Astrocyte (in vitro differentiated cells and primary cell): ENCODE results near the gene USP47. TPM values are rescaled to one million over a fixed set of nuclear protein-coding genes. Genes with fewer than 3 reads are reported as not detected.

ENCODE experiments used
- DNase-seq: peaks from one replicate; pipeline ENCODE4 v3.0.0-alpha.2; 2010; ENCODE audit warnings: low read depth
- FAIRE-seq: peaks from 2 replicates; lab custom pipeline; 2011; peaks lifted over from hg19 to GRCh38; lab: Jason Lieb, UNC
- H2AFZ ChIP-seq: 2 replicates; pipeline ENCODE4 v1.6.0; 2012; ENCODE audit warnings: low read depth, low read length, inconsistent platforms
- H3K27ac ChIP-seq: 2 replicates; pipeline ENCODE4 v1.5.1; 2011; ENCODE audit warnings: low read depth, low read length, inconsistent platforms
- H3K27me3 ChIP-seq: 2 replicates; pipeline ENCODE4 v1.6.0; 2011; ENCODE audit warnings: low read length, inconsistent platforms; ENCODE audit not compliant: insufficient read depth
- H3K36me3 ChIP-seq: 2 replicates; pipeline ENCODE4 v1.5.1; 2011; ENCODE audit warnings: low read length, inconsistent platforms; ENCODE audit not compliant: insufficient read depth
- H3K4me1 ChIP-seq: 2 replicates; pipeline ENCODE4 v1.5.1; 2011; ENCODE audit warnings: low read length, inconsistent platforms; ENCODE audit not compliant: insufficient read depth
- H3K4me2 ChIP-seq: 2 replicates; pipeline ENCODE4 v1.6.0; 2012; ENCODE audit warnings: low read length, inconsistent platforms
- H3K4me3 ChIP-seq: 2 replicates; pipeline ENCODE4 v1.5.1; 2011; ENCODE audit warnings: low read depth, mild to moderate bottlenecking, low read length, inconsistent platforms; ENCODE audit not compliant: insufficient read depth
- H3K79me2 ChIP-seq: 2 replicates; pipeline ENCODE4 v1.6.0; 2012; ENCODE audit warnings: mild to moderate bottlenecking, low read length, inconsistent platforms; ENCODE audit not compliant: insufficient read depth
- H3K9ac ChIP-seq: 2 replicates; pipeline ENCODE4 v1.6.0; 2012; ENCODE audit warnings: mild to moderate bottlenecking, low read length, inconsistent platforms
- H3K9me3 ChIP-seq: 2 replicates; pipeline ENCODE4 v1.5.1; 2012; ENCODE audit warnings: low read depth, mild to moderate bottlenecking, low read length, inconsistent platforms; ENCODE audit not compliant: insufficient read depth
- H4K20me1 ChIP-seq: 2 replicates; pipeline ENCODE4 v1.6.0; 2012; ENCODE audit warnings: low read length, inconsistent platforms; ENCODE audit not compliant: insufficient read depth
- H3K27ac Mint-ChIP-seq: one replicate; pipeline ENCODE4 v1.8.0; 2021; ENCODE audit warnings: mild to moderate bottlenecking, mixed read lengths; ENCODE audit not compliant: unreplicated experiment
- H3K27me3 Mint-ChIP-seq: one replicate; pipeline ENCODE4 v1.8.0; 2021; ENCODE audit warnings: low read depth, mixed read lengths; ENCODE audit not compliant: unreplicated experiment
- H3K36me3 Mint-ChIP-seq: one replicate; pipeline ENCODE4 v1.8.0; 2021; ENCODE audit warnings: low read depth, mixed read lengths; ENCODE audit not compliant: unreplicated experiment
- H3K4me1 Mint-ChIP-seq: one replicate; pipeline ENCODE4 v1.8.0; 2021; ENCODE audit warnings: low read depth, mixed read lengths; ENCODE audit not compliant: unreplicated experiment
- H3K4me3 Mint-ChIP-seq: one replicate; pipeline ENCODE4 v1.8.0; 2021; ENCODE audit warnings: mild to moderate bottlenecking, moderate library complexity, mixed read lengths; ENCODE audit not compliant: unreplicated experiment
- H3K9me3 Mint-ChIP-seq: one replicate; pipeline ENCODE4 v1.8.0; 2021; ENCODE audit warnings: mild to moderate bottlenecking, mixed read lengths; ENCODE audit not compliant: unreplicated experiment
- EZH2 ChIP-seq: IDR thresholded peaks from 2 replicates; pipeline ENCODE4 v1.6.1; 2012; ENCODE audit warnings: mild to moderate bottlenecking, low read length, inconsistent platforms; ENCODE audit not compliant: insufficient read depth
- total RNA-seq: library from RNA; stranded (reverse); gene quantifications from 2 replicates; pipeline ENCODE4 v1.2.1, GENCODE V29; 2021
- TF ChIP-seq, protein P1 (sequence below): IDR thresholded peaks from 2 replicates; pipeline ENCODE4 v1.5.1; 2011; ENCODE audit warnings: low read depth, mild to moderate bottlenecking, inconsistent platforms, low read length, moderate library complexity; ENCODE audit not compliant: insufficient read depth

USP47 gene
- total RNA-seq, 1 donor from 2014 or later = 49.5 TPM

DNA sequence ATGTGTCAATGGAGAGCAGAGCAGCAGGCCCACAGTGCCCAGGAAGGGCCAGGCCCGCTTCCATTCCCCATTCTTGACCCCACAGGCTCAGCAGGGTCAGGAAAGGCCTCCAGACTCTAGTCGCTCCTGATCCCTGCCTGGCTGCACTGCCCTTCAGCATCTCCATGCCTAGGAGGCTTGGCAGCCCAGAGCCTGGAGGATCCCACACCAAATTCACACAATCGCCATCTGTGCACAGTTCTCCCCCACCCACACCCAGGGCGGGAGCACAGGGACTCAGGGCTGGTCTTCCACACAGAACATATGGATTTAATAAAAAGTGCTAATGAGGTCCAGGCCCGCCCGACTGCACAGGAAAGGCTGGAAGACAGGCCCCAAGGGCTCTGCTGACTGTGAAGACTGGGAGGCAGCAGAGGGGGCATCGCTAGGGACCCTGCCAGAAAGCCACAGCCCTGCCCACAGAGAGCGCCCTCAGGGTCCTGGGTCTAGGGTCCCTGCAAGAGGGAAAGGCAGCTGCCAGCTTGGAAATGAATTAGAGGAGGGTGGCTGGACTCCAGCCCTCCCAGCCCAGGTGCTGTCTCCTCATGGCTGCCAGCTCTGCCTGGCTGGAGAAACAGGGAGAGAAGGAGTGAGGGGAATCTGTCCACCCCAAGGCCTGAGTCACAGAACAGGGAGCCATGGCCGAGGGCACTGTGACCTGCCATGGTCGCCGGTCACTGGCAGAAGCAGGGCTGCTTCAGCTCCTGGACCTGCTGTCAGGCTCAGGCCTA lies 126.9 kb downstream of the USP47 start:
- H3K27ac Mint-ChIP-seq = no peak overlapping the region
- no peak overlapping the region for H2AFZ ChIP-seq
- H3K27me3 ChIP-seq = no peaks in the 10 kb centered on the region
- H3K36me3 ChIP-seq = peaks cover 6% of the 10 kb centered on the region
- FAIRE-seq (no peak), DNase-seq (no peak)
- H3K9me3 Mint-ChIP-seq = no peaks in the 10 kb centered on the region
- peaks cover 21% of the 10 kb centered on the region for H3K4me1 Mint-ChIP-seq
- no peaks in the 10 kb centered on the region for H3K27me3 Mint-ChIP-seq
- TF ChIP-seq, protein P1, sequence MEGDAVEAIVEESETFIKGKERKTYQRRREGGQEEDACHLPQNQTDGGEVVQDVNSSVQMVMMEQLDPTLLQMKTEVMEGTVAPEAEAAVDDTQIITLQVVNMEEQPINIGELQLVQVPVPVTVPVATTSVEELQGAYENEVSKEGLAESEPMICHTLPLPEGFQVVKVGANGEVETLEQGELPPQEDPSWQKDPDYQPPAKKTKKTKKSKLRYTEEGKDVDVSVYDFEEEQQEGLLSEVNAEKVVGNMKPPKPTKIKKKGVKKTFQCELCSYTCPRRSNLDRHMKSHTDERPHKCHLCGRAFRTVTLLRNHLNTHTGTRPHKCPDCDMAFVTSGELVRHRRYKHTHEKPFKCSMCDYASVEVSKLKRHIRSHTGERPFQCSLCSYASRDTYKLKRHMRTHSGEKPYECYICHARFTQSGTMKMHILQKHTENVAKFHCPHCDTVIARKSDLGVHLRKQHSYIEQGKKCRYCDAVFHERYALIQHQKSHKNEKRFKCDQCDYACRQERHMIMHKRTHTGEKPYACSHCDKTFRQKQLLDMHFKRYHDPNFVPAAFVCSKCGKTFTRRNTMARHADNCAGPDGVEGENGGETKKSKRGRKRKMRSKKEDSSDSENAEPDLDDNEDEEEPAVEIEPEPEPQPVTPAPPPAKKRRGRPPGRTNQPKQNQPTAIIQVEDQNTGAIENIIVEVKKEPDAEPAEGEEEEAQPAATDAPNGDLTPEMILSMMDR = no peak
- TF ChIP-seq EZH2 = no peak
- H3K9ac ChIP-seq = peak overlapping the region; percentile 38
- H3K4me2 ChIP-seq = no peak overlapping the region
- H3K4me3 Mint-ChIP-seq = no peak overlapping the region
- peaks cover 26% of the 10 kb centered on the region for H3K4me1 ChIP-seq
- peaks cover 36% of the 10 kb centered on the region for H3K36me3 Mint-ChIP-seq
- H3K27ac ChIP-seq = no peak overlapping the region
- peaks cover 18% of the 10 kb centered on the region for H3K79me2 ChIP-seq
- no peaks in the 10 kb centered on the region for H4K20me1 ChIP-seq
- H3K4me3 ChIP-seq = no peak overlapping the region
- H3K9me3 ChIP-seq = no peaks in the 10 kb centered on the region

DNA sequence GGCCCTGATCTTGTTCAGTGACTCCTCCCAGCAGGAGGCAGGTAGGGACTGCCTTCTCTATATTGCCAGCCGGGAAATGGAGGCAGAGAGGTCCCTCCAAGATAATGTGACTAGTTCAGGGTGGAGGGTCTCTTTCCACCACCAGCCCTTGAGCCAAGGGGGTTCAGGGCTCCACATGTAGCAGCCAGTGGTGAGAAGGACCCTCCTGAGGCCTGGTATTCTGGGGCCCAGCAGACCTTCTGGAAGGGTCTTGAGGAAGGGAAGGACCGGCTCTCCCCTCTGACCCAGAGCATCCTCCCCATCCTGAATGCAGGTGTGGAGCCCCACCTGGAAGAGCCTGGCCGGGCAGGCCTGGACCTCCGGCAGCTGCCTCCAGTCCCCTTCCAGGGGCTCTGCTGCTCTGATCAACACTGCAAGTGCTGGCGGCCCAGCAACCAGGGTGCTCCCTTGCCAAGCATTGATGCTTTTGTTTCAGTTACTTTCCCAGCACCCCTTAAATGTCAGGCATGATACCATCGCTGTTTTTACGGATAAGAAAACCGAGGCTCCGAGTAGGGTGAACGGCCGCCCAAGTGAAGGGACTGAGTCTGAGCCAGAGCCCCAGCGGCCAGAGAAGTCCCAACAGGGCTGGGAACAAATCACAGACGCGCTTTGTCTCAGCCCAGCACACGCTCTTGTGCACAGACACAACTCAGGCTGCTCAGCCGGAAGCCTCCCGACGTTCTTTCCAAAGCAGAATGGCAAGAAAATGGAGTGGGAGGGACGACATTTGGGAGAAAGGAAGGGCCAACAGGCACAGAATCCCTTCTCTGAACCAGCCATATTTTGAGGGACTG lies 127.8 kb downstream of the USP47 start:
- Histone ChIP-seq H3K9ac (no peak overlapping the region), H3K27me3 (no peaks in the 10 kb centered on the region), H3K4me3 (no peak overlapping the region), H3K27ac (no peak overlapping the region), H3K4me2 (no peak overlapping the region), H3K36me3 (no peaks in the 10 kb centered on the region), H4K20me1 (no peaks in the 10 kb centered on the region), H2AFZ (no peak overlapping the region), H3K79me2 (peaks cover 18% of the 10 kb centered on the region), H3K4me1 (peaks cover 34% of the 10 kb centered on the region), H3K9me3 (no peaks in the 10 kb centered on the region)
- Mint-ChIP-seq H3K36me3 (peaks cover 35% of the 10 kb centered on the region), H3K27ac (no peak overlapping the region), H3K4me3 (no peak overlapping the region), H3K27me3 (no peaks in the 10 kb centered on the region), H3K4me1 (peaks cover 24% of the 10 kb centered on the region), H3K9me3 (no peaks in the 10 kb centered on the region)
- no peak for FAIRE-seq
- TF ChIP-seq, protein P1 = no peak
- TF ChIP-seq EZH2 = no peak
- no peak for DNase-seq
